ENCODE results near the gene FLT1.

- TF ChIP-seq CTCF (IDR thresholded peaks at IDR 0.05) (no peak), EZH2phosphoT487 (IDR thresholded peaks at IDR 0.05) (no peak), EZH2 (IDR thresholded peaks at IDR 0.05) (no peak)
These were observed 15.6 kb upstream of the FLT1 start for GRCh38 chr13:28510542-28510941.

Data from neural progenitor cell (in vitro differentiated cells).